Epithelial cell of proximal tubule (primary cell): Measurements from ENCODE around the gene NTSR1. TPM values are rescaled to one million over a fixed set of nuclear protein-coding genes. Genes with fewer than 3 reads are reported as not detected.

Experiments
- DNase-seq: peaks from one replicate; pipeline ENCODE4 v3.0.0-alpha.2; 2011; ENCODE audit warnings: low read depth
- H3K4me3 ChIP-seq: 2 replicates; pipeline ENCODE4 v1.5.1; 2011; ENCODE audit warnings: low read depth, mild to moderate bottlenecking, low read length
- CTCF ChIP-seq: conservative IDR thresholded peaks from 2 replicates; pipeline ENCODE4 v1.5.1; 2012; ENCODE audit warnings: low read depth, mild to moderate bottlenecking, low read length
- total RNA-seq: library from RNA; depleted of rRNA; stranded (reverse); fragments of >200 nt; gene quantifications from 2 replicates; pipeline ENCODE4 v1.2.3, GENCODE V29; 2015

The NTSR1 gene
- total RNA-seq, 1 donor from 2014 or later, result not detected

- DNase-seq, result no peak
- no peak overlapping the region for H3K4me3 ChIP-seq
- TF ChIP-seq CTCF, result no peak
Observed at GRCh38 chr20:62770916-62771315, 62.3 kb downstream of the NTSR1 start.

DNA sequence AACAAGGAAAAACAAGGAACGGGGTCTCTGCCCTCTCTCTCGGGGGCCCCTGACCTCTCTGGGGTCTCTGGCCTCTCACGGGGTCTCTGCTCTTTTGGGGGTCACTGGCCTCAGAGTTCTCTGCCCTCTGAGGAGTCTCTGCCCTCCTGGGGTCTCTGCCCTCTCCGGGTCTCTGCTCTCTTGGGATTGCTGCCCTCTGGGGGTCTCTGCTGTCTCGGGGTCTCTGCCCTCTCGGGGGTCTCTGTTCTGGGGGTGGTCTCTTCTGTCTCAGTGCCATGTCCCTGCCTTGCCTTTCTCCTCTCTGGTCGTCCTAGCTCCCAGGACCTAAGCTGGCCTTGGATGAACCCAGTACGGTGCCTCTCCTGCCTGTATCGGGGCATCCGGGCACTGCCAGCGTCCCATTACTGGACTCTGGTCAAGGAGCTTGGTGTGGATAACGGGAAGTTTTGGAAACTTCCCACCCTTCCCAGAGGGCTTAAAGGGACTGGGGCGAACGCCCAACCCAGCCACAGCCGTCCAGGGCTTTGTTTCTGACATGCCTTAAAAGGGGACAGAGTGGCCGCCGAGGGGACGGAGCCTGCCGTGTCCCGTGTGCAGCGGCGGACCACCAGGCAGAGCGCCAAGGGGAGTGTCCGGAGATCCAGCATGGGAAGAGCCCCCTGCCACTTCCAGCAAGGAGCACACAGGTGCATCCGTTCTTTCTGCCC is 62.9 kb downstream of the NTSR1 start:
- no peak for DNase-seq
- no peak for TF ChIP-seq CTCF
- no peak overlapping the region for H3K4me3 ChIP-seq

GRCh38 chr20:62772103-62772611 is 63.5 kb downstream of the NTSR1 start:
- no peak for TF ChIP-seq CTCF
- no peak for DNase-seq
- H3K4me3 ChIP-seq, result no peak overlapping the region

DNA sequence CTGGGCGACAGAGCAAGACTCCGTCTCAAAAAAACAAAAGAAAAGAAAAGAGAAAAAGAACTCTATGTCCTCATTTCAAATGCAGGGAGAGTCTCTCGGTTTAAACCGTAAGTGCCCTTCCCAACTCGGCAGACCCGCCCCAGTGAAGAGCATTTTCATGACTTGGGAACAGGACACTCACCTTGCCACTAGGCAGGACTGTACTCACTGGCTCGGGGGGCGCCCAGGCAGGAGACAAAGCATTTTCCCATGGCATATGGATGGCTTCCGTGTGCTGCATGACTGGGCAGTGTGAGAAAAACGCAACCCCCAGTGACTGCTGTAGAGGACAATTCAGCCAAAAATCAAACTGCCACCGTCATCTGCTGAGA is 64.0 kb downstream of the NTSR1 start:
- H3K4me3 ChIP-seq, result no peak overlapping the region
- no peak for DNase-seq
- TF ChIP-seq CTCF, result no peak

DNA sequence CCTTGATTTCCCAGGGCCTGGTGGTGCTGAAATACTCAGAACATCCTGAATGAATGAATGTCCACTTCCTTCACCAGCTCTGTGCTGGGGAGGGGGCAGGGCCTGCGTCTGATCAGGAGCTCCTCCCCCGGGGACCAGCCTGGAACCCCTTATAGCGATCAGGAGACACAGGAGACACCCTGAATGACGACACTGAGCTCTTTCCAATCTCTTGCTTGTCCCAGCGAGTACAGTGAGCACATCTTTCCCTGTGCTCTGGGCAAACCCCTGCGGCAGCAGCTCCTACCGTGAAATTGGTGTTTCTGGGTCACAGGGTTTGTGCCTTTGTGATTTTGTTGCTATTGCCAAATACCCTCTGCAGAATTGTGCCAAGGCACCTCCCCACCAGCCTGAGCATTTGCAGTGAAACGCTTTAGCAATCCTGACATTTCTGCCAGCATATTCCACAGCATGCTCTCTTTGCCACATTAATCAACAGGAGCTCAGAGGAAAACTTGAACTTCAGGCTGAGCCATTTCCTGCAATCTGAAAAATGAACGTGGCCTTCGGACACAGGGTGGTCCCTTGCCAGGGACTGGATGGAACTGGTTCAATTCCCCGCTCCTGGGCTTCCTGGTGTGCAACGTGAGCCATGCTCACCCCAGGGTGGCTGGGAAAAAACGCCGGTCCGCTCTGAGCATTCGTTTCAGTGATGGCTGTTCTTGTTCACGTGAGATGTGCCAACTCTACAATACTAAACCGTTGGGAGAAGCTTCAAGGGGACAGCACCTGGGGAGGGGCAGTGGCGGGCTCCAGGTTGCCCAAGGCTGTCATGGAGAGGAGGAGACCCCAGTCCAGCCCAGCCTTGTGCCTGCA is 64.6 kb downstream of the NTSR1 start:
- DNase-seq, result peak; percentile 80
- no peak overlapping the region for H3K4me3 ChIP-seq

More for the DNA sequence above, 64.6 kb downstream of the NTSR1 start:
- TF ChIP-seq CTCF, result no peak
